ENCODE measurements around the gene SSBP2.

- no peak for TF ChIP-seq CTCF (IDR thresholded peaks at IDR 0.05)
- TF ChIP-seq POLR2A (IDR thresholded peaks at IDR 0.05), result no peak
- no peak for TF ChIP-seq EP300 (IDR thresholded peaks at IDR 0.05)
- TF ChIP-seq POLR2AphosphoS5 (IDR thresholded peaks at IDR 0.05), result no peak
These were observed 63.6 kb downstream of the SSBP2 start for GRCh38 chr5:81687292-81687691.

Data from stomach (tissue), 4 donors.